Measurements from ENCODE around the gene GABBR2. TPM values are rescaled to one million over a fixed set of nuclear protein-coding genes. Genes with fewer than 3 reads are reported as not detected.

GABBR2 gene
- total and polyA plus RNA-seq, 2 of the 8 experiments (the other 6 are each of a cell fraction or from before 2014, with no cell fraction given), result 0.50 to 1.2 TPM

GRCh38 chr9:98315551-98316060 is 393.1 kb downstream of the GABBR2 start (continued):
- peak; percentile 99 to 100 for TF ChIP-seq RAD21 (IDR thresholded peaks at IDR 0.05 in 1 of 2, conservative IDR thresholded peaks at IDR 0.05 in 1 of 2; ENCODE audit: low read depth in 2 of 2, low read length in 2 of 2)
- peak; percentile 41; the same call in 1 of the 2 replicates for TF ChIP-seq YY1 (IDR thresholded peaks at IDR 0.05; ENCODE audit: low read depth, low read length)
- peak; percentile 72 for TF ChIP-seq MAX (IDR thresholded peaks at IDR 0.05)
- TF ChIP-seq SRF (IDR thresholded peaks at IDR 0.05; ENCODE audit: low read depth, low read length), result no peak

Measured in H1 (cell line).